Right atrium auricular region (tissue), 2 donors: ENCODE measurements around the gene NPR2. TPM values are rescaled to one million over a fixed set of nuclear protein-coding genes. Genes with fewer than 3 reads are reported as not detected.

Source experiments
- DNase-seq: peaks from one replicate; pipeline ENCODE4 v3.0.0-alpha.2; 2019; ENCODE audit warnings: low spot score
- H3K27ac ChIP-seq, 2 donors: fragments of 200-600 bp; sonication (generic); 1 replicate in 1 of 2; 2 replicates in 1 of 2; pipeline ENCODE4 v1.5.1; 2016 to 2019
- H3K27me3 ChIP-seq, 2 donors: fragments of 200-600 bp; sonication (generic); one replicate each; pipeline versions ENCODE4 v1.5.1 to v1.6.0; 2017 to 2019
- H3K36me3 ChIP-seq: fragments of 200-600 bp; sonication (generic); one replicate; pipeline ENCODE4 v1.5.1; 2016
- H3K4me1 ChIP-seq, 2 donors: fragments of 200-600 bp; sonication (generic); one replicate each; pipeline versions ENCODE4 v1.5.1 to v1.6.0; 2017 to 2019
- H3K4me3 ChIP-seq, 2 donors: fragments of 200-600 bp; sonication (generic); 1 replicate in 1 of 2; 2 replicates in 1 of 2; pipeline ENCODE4 v1.5.1; 2017 to 2019; ENCODE audit warnings: mild to moderate bottlenecking in 1 of 2, moderate library complexity in 1 of 2
- H3K9me3 ChIP-seq, 2 donors: fragments of 200-600 bp; sonication (generic); one replicate each; pipeline ENCODE4 v1.5.1; 2019
- total RNA-seq, 2 donors: library from RNA; depleted of rRNA; stranded (reverse); fragments of >200 nt; gene quantifications; one replicate each; pipeline ENCODE4 v1.1.0, GENCODE V29; 2016
- TF ChIP-seq, protein P1 (sequence below), 2 donors: fragments of 200-600 bp; sonication (generic); IDR thresholded peaks; one replicate each; pipeline ENCODE4 v1.5.1; 2019; ENCODE audit warnings: antibody characterized with exemption in 2 of 2

Gene NPR2
- total RNA-seq, 2 donors from 2014 or later = 17.7 to 27.2 TPM

DNA sequence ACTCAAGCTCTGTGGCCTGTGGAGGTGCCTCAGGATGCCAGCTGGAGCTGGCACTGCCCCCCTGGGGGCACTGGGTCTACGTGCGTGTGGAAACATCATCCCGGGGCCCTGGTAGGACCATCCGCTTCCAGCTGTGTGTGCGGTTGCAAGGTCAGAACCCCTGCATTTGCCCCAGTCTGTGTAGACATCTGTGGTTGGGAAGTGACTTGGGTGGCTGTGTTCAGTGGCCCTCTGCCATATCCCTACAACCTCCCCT lies 50.2 kb downstream of the NPR2 start:
- Histone ChIP-seq H3K36me3 (no peaks in the 10 kb centered on the region), H3K9me3 (no peaks in the 10 kb centered on the region), H3K4me3 (no peak overlapping the region), H3K27me3 (no peaks in the 10 kb centered on the region), H3K27ac (no peak overlapping the region), H3K4me1 (peaks cover 0 to 23% of the 10 kb centered on the region in 2 donors)
- TF ChIP-seq, protein P1, sequence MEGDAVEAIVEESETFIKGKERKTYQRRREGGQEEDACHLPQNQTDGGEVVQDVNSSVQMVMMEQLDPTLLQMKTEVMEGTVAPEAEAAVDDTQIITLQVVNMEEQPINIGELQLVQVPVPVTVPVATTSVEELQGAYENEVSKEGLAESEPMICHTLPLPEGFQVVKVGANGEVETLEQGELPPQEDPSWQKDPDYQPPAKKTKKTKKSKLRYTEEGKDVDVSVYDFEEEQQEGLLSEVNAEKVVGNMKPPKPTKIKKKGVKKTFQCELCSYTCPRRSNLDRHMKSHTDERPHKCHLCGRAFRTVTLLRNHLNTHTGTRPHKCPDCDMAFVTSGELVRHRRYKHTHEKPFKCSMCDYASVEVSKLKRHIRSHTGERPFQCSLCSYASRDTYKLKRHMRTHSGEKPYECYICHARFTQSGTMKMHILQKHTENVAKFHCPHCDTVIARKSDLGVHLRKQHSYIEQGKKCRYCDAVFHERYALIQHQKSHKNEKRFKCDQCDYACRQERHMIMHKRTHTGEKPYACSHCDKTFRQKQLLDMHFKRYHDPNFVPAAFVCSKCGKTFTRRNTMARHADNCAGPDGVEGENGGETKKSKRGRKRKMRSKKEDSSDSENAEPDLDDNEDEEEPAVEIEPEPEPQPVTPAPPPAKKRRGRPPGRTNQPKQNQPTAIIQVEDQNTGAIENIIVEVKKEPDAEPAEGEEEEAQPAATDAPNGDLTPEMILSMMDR (IDR thresholded peaks at IDR 0.05) = no peak
- no peak for DNase-seq

DNA sequence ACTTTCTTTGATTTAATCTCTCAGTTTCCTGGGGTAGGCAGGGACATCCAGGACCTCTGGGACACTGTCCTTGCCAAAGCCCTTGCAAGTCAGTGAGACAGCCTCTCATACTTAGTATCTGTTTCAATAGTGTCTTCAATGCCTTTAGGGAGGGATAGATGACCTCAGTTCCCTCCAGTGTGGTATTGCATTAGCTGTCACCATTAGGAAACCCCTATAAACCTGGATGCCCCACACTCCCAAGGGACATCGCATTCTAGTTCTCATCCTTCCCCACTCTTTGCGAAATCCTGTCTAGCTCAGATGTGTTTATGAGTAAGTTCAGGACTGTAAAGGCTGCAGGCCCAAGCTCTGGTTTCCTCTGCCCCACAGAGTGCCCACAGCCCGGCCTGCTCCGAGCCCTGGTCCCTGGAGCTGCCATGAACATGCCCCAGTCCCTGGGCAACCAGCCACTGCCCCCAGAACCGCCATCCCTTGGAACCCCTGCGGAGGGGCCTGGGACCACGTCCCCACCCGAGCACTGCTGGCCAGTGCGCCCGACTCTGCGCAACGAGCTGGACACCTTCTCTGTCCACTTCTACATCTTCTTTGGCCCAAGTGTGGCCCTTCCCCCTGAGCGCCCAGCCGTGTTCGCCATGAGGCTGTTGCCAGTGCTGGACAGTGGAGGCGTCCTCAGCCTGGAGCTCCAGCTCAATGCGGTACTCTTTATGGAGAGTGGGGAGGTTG lies 50.8 kb downstream of the NPR2 start:
- no peaks in the 10 kb centered on the region for H3K36me3 ChIP-seq
- H3K9me3 ChIP-seq = no peaks in the 10 kb centered on the region
- H3K27me3 ChIP-seq = no peaks in the 10 kb centered on the region
- H3K4me3 ChIP-seq = no peak overlapping the region
- H3K27ac ChIP-seq = no peak overlapping the region
- TF ChIP-seq, protein P1 (IDR thresholded peaks at IDR 0.05) = no peak
- no peak for DNase-seq
- H3K4me1 ChIP-seq = peaks cover 0 to 23% of the 10 kb centered on the region in 2 donors

DNA sequence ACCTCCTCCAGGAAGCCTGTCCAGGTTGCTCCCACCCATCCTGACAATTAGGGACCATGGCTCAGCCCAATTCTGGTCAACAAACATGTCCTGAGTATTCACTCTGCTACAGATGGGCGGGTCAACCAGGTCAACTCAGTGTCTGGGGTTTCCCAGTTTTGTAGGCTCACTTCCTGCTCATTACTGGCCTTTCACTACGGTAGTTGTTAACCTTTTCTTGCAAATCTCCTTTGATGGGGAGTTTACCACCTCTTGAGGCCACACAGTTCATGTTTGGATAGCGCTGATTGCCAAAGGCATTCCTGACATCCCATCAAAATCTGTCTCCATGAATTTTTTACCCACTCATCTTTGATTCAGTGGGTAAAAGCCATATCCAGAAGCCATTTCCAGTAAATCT lies 51.4 kb downstream of the NPR2 start:
- TF ChIP-seq, protein P1 (IDR thresholded peaks at IDR 0.05) = no peak
- Histone ChIP-seq H3K9me3 (no peaks in the 10 kb centered on the region), H3K27me3 (no peaks in the 10 kb centered on the region), H3K36me3 (no peaks in the 10 kb centered on the region), H3K27ac (no peak overlapping the region), H3K4me3 (no peak overlapping the region), H3K4me1 (peaks cover 0 to 26% of the 10 kb centered on the region in 2 donors)
- no peak for DNase-seq

DNA sequence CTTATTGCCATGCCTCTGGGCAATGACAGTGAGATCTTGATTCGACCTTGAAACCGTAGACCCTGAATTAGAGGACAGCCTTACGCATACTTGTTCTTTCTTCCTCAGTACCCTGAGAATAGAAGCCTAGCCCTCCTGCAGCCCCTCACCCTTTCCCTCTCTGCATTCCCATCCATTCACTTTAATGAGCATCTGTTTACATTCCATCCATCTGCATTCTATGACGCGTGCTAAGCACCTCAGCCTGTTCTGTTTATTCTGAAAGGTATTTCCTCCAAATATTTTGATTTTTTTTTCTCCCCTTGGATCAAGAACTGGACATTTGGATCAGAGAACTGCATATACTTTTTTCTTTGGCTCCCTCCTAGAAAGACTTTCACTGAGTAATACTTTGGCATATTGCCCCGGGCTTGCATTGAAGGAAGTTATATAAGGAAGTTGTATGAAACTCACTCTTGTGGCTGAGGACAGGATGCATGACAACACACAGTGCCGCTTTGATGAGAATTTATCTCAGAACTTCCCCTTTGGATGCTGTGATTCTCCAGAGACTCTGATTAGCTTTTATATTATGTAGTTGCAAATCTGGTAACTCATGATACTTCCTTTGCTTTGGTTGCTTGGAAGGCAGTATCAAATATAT lies 53.4 kb downstream of the NPR2 start:
- Histone ChIP-seq H3K4me1 (peaks cover 0 to 32% of the 10 kb centered on the region in 2 donors), H3K4me3 (no peak overlapping the region), H3K27ac (peak overlapping the region; percentile 25 to 47), H3K27me3 (no peaks in the 10 kb centered on the region), H3K9me3 (no peaks in the 10 kb centered on the region), H3K36me3 (no peaks in the 10 kb centered on the region)
- TF ChIP-seq, protein P1 (IDR thresholded peaks at IDR 0.05) = no peak
- peak; percentile 68 for DNase-seq

DNA sequence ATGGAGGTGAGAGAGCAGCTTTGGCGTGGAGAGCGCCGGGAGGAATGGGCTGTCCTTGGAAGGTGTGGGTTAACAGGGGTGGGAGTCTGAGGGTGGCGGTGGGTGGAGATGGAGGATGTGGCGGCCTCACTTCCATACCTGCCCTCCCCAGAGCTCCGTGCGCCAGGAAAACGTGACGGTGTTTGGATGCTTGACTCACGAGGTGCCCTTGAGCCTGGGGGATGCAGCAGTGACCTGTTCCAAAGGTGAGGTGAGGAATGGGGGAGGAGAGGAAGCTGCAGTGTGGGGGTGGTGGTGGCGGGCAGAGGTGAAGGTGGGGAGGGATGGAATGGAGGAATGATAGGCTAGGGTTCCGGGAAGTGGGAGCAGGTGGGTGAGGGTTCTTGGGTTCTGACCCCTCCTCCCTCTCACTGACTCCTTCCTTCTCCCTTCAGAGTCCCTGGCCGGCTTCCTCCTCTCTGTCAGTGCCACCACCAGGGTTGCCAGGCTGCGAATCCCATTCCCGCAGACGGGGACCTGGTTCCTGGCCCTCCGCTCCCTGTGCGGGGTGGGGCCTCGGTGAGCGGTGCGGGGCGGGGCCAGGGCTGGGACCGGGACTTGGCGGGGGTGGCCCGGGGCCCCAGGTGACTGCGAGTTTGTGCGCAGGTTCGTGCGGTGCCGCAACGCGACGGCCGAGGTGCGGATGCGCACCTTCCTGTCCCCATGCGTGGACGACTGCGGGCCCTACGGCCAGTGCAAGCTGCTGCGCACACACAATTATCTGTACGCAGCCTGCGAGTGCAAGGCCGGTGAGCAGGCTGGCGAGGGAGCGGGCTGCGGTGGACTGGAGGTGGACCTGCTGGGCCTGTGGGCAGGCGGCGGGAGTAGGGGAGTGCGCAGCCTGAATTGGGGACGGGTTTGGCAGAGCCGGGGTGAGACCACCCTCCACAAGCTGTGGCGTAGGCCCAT lies 54.7 kb downstream of the NPR2 start:
- H3K4me1 ChIP-seq = peaks cover 0 to 32% of the 10 kb centered on the region in 2 donors

More for the DNA sequence above, 54.7 kb downstream of the NPR2 start:
- H3K9me3 ChIP-seq = no peaks in the 10 kb centered on the region
- no peaks in the 10 kb centered on the region for H3K27me3 ChIP-seq
- TF ChIP-seq, protein P1 (IDR thresholded peaks at IDR 0.05) = no peak
- no peak overlapping the region for H3K4me3 ChIP-seq
- no peak for DNase-seq
- H3K36me3 ChIP-seq = no peaks in the 10 kb centered on the region
- peak overlapping the region in 1 of 2 donors; percentile 25 for H3K27ac ChIP-seq
